HCT116 (cell line): ENCODE measurements around the gene OR5K2. TPM values are rescaled to one million over a fixed set of nuclear protein-coding genes. Genes with fewer than 3 reads are reported as not detected.

Experiments used
- ATAC-seq: fragments of 200-7000 bp; cut with Tn5 transposase; 2 replicates; pipeline ENCODE4 v1.9.1; 2020; ENCODE audit warnings: mild to moderate bottlenecking, moderate library complexity
- BruUV-seq: library from RNA; stranded (reverse); fragments of 400-500 nt; replicated peaks from 2 replicates; lab custom pipeline; 2021; lab: Mats Ljungman, UMichigan
- CTCF ChIA-PET: fragments of 300-600 bp; sonication (Branson Sonifier 250); formaldehyde crosslinking; loops from one replicate; lab custom pipeline; 2021; ENCODE audit warnings: antibody characterized with exemption; lab: Charles Lee
- POLR2A ChIA-PET: fragments of 300-600, 350-600 bp; sonication (Branson Sonifier 250); formaldehyde crosslinking; loops from one replicate; lab custom pipeline; 2021; ENCODE audit warnings: antibody characterized with exemption; lab: Charles Lee
- RAD21 ChIA-PET, 2 experiments: fragments of 300-600 bp; sonication (Branson Sonifier 250); formaldehyde crosslinking; loops; one replicate each; lab custom pipeline; 2023; ENCODE audit warnings: low total read pairs in 2 of 2; ENCODE audit not compliant: uncharacterized antibody in 2 of 2, unreplicated experiment in 2 of 2, low non-redundant PET in 1 of 2; lab: Charles Lee
- DNase-seq: peaks from one replicate; pipeline ENCODE4 v3.0.0-alpha.2; 2010; ENCODE audit warnings: low read depth, low spot score
- H2AFZ ChIP-seq: fragments of 200-600 bp; shearing (Covaris generic), sonication (generic); 2 replicates; pipeline ENCODE4 v1.6.1; 2017; ENCODE audit warnings: low read depth, mixed run types, mixed read lengths, antibody characterized with exemption, low read length; ENCODE audit not compliant: poor library complexity, severe bottlenecking
- H3K27ac ChIP-seq: 2 replicates; pipeline ENCODE4 v1.5.1; 2012; ENCODE audit warnings: low read depth, low read length
- H3K27me3 ChIP-seq: fragments of 200-600 bp; sonication (generic); 2 replicates; pipeline ENCODE4 v1.6.1; 2016; ENCODE audit warnings: mixed run types, low read length, mixed read lengths; ENCODE audit not compliant: insufficient read depth
- H3K36me3 ChIP-seq, 2 experiments: fragments of 200-500 bp in 1 of 2; fragments of 200-600 bp in 1 of 2; sonication (Bioruptor generic) in 1 of 2; sonication (generic) in 1 of 2; 2 replicates each; pipeline versions ENCODE4 v1.5.1 to v1.6.1; 2014 to 2016; ENCODE audit warnings: low read length in 2 of 2, inconsistent platforms in 1 of 2, mixed read lengths in 1 of 2, mixed run types in 1 of 2; ENCODE audit not compliant: insufficient read depth in 2 of 2, control insufficient read depth in 1 of 2
- H3K4me1 ChIP-seq, 2 experiments: fragments of 200-600 bp in 1 of 2; sonication (generic) in 1 of 2; 2 replicates each; pipeline versions ENCODE4 v1.5.1 to v1.6.1; 2012 to 2017; ENCODE audit warnings: low read length in 2 of 2, inconsistent platforms in 1 of 2, mild to moderate bottlenecking in 1 of 2, mixed read lengths in 1 of 2, mixed run types in 1 of 2, moderate library complexity in 1 of 2; ENCODE audit not compliant: insufficient read depth in 2 of 2, control insufficient read depth in 1 of 2
- H3K4me2 ChIP-seq: fragments of 200-600 bp; sonication (generic); 2 replicates; pipeline ENCODE4 v1.6.1; 2017; ENCODE audit warnings: mixed run types, low read length, mixed read lengths
- H3K4me3 ChIP-seq, 2 experiments: fragments of 200-600 bp in 1 of 2; sonication (generic) in 1 of 2; replicated peaks in 1 of 2; 2 replicates each; pipeline ENCODE4 v1.5.1; 2011 to 2016; ENCODE audit warnings: low read length in 2 of 2, control low read depth in 1 of 2, low read depth in 1 of 2, mild to moderate bottlenecking in 1 of 2, mixed read lengths in 1 of 2, mixed run types in 1 of 2
- H3K79me2 ChIP-seq: fragments of 200-600 bp; sonication (generic); 2 replicates; pipeline ENCODE4 v1.6.1; 2017; ENCODE audit warnings: mild to moderate bottlenecking, mixed run types, low read length, moderate library complexity, mixed read lengths; ENCODE audit not compliant: insufficient read depth
- H3K9ac ChIP-seq: fragments of 200-600 bp; sonication (generic); 2 replicates; pipeline ENCODE4 v1.6.1; 2016; ENCODE audit warnings: low read length, mixed read lengths
- H3K9me2 ChIP-seq: fragments of 200-600 bp; sonication (generic), shearing (Covaris generic); 2 replicates; pipeline ENCODE4 v1.6.1; 2017; ENCODE audit warnings: mixed run types, mild to moderate bottlenecking, moderate library complexity; ENCODE audit not compliant: insufficient read depth
- H3K9me3 ChIP-seq, 2 experiments: fragments of 200-500 bp in 1 of 2; fragments of 200-600 bp in 1 of 2; sonication (Bioruptor generic) in 1 of 2; sonication (generic) in 1 of 2; 2 replicates each; pipeline ENCODE4 v1.6.1; 2014 to 2017; ENCODE audit warnings: low read length in 2 of 2, mixed read lengths in 2 of 2, inconsistent platforms in 1 of 2, low read depth in 1 of 2, mild to moderate bottlenecking in 1 of 2, mixed run types in 1 of 2, moderate library complexity in 1 of 2; ENCODE audit not compliant: control insufficient read depth in 1 of 2, insufficient read depth in 1 of 2
- H4K20me1 ChIP-seq: fragments of 200-600 bp; sonication (generic), shearing (Covaris generic); 2 replicates; pipeline ENCODE4 v1.6.1; 2017; ENCODE audit warnings: mixed run types, mild to moderate bottlenecking, moderate library complexity; ENCODE audit not compliant: insufficient read depth
- CEBPB ChIP-seq: IDR thresholded peaks from 2 replicates; pipeline ENCODE4 v1.6.1; 2012; ENCODE audit warnings: low read depth
- FOSL1 ChIP-seq: IDR thresholded peaks from 2 replicates; pipeline ENCODE4 v1.6.1; 2012; ENCODE audit warnings: low read depth
- POLR2A ChIP-seq: IDR thresholded peaks from 2 replicates; pipeline ENCODE4 v1.7.0; 2011; ENCODE audit warnings: borderline replicate concordance; ENCODE audit not compliant: insufficient read depth, insufficient read length; ENCODE audit errors: extremely low read depth
- POLR2AphosphoS5 ChIP-seq: IDR thresholded peaks from 2 replicates; pipeline ENCODE4 v1.6.1; 2011; ENCODE audit warnings: mild to moderate bottlenecking, low read depth, low read length, moderate library complexity
- TCF7L2 ChIP-seq: IDR thresholded peaks from 2 replicates; pipeline ENCODE4 v1.7.0; 2011; ENCODE audit warnings: borderline replicate concordance, inconsistent platforms; ENCODE audit not compliant: insufficient read depth, insufficient read length; ENCODE audit errors: extremely low read depth
- intact Hi-C: fragments of 100-400 bp; cut with micrococcal nuclease; formaldehyde crosslinking; loops from 2 replicates; pipeline ENCODE4 v1.10.0; 2022
- total RNA-seq: library from RNA; stranded (reverse); gene quantifications from one replicate; pipeline ENCODE4 v1.2.1, GENCODE V29; 2021; ENCODE audit not compliant: unreplicated experiment
- TF ChIP-seq, protein P1 (sequence below): IDR thresholded peaks from 2 replicates; pipeline ENCODE4 v1.6.1; 2012
- TF ChIP-seq, protein P2 (sequence below): IDR thresholded peaks from 2 replicates; pipeline ENCODE4 v1.6.1; 2012; ENCODE audit warnings: low read depth

The OR5K2 gene
- total RNA-seq, 1 experiment from 2014 or later = not detected

DNA sequence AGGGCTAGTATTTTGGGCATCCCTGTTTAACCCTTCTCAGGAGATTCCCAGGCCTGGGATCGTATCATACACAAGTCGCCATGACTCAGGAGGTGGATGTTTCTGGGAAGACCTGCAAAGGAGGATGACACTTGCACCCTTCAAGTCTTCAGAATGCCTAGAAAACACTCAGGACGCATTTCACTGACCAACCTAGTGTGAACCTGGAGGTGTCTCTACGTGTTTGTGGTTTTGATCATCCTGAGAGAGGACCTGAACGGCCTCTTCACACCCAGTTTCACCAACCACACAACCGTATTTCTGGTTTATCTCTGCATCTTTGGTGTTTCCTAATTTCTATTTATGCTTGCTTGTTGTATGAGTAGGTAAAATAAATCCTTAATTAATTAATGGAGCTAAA lies 28.0 kb downstream of the OR5K2 start:
- POLR2A ChIA-PET = no interaction called here
- Histone ChIP-seq H2AFZ (no peak overlapping the region), H3K9ac (no peak overlapping the region), H3K27me3 (no peaks in the 10 kb centered on the region), H3K36me3 (peaks cover 10 to 12% of the 10 kb centered on the region in 2 experiments; a peak in 3 of 4 replicates), H3K27ac (no peak overlapping the region), H3K9me2 (no peaks in the 10 kb centered on the region), H4K20me1 (no peaks in the 10 kb centered on the region), H3K4me3 (no peak overlapping the region), H3K4me2 (no peak overlapping the region), H3K79me2 (peaks cover 68% of the 10 kb centered on the region), H3K4me1 (peaks cover 32 to 56% of the 10 kb centered on the region in 2 experiments), H3K9me3 (no peaks in the 10 kb centered on the region)
- no peak for DNase-seq
- intact Hi-C loops = no loop called here
- TF ChIP-seq CEBPB = no peak
- no peak for TF ChIP-seq POLR2AphosphoS5
- TF ChIP-seq, protein P1, sequence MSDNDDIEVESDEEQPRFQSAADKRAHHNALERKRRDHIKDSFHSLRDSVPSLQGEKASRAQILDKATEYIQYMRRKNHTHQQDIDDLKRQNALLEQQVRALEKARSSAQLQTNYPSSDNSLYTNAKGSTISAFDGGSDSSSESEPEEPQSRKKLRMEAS = no peak
- TF ChIP-seq FOSL1 = no peak
- no peak for TF ChIP-seq POLR2A
- TF ChIP-seq, protein P2, sequence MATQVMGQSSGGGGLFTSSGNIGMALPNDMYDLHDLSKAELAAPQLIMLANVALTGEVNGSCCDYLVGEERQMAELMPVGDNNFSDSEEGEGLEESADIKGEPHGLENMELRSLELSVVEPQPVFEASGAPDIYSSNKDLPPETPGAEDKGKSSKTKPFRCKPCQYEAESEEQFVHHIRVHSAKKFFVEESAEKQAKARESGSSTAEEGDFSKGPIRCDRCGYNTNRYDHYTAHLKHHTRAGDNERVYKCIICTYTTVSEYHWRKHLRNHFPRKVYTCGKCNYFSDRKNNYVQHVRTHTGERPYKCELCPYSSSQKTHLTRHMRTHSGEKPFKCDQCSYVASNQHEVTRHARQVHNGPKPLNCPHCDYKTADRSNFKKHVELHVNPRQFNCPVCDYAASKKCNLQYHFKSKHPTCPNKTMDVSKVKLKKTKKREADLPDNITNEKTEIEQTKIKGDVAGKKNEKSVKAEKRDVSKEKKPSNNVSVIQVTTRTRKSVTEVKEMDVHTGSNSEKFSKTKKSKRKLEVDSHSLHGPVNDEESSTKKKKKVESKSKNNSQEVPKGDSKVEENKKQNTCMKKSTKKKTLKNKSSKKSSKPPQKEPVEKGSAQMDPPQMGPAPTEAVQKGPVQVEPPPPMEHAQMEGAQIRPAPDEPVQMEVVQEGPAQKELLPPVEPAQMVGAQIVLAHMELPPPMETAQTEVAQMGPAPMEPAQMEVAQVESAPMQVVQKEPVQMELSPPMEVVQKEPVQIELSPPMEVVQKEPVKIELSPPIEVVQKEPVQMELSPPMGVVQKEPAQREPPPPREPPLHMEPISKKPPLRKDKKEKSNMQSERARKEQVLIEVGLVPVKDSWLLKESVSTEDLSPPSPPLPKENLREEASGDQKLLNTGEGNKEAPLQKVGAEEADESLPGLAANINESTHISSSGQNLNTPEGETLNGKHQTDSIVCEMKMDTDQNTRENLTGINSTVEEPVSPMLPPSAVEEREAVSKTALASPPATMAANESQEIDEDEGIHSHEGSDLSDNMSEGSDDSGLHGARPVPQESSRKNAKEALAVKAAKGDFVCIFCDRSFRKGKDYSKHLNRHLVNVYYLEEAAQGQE = no peak
- TF ChIP-seq TCF7L2 = no peak
- no peak for ATAC-seq
- RAD21 ChIA-PET = interaction anchor here in 1 of 2 experiments (0.6 kb wide), 1 partner anchor 36 kb away, joined by 3 read pairs; no protein-coding TSS in a partner anchor
- no TSS peak for BruUV-seq
- CTCF ChIA-PET = no interaction called here
